ENCODE results near the gene HIPK2. TPM values are rescaled to one million over a fixed set of nuclear protein-coding genes. Genes with fewer than 3 reads are reported as not detected.

HIPK2 gene
- total and polyA plus RNA-seq, 2 experiments from 2014 or later = 18.2 to 22.9 TPM

- H4K20me1 ChIP-seq (ENCODE audit: insufficient read depth, poor library complexity, severe bottlenecking) = no peaks in the 10 kb centered on the region
- no peaks in the 10 kb centered on the region for H3K36me3 ChIP-seq (replicated peaks; ENCODE audit: insufficient read depth, low read depth)
- H3K4me2 ChIP-seq = no peak overlapping the region
- H3K9me2 ChIP-seq (replicated peaks; ENCODE audit: insufficient read depth) = no peaks in the 10 kb centered on the region
- no peak overlapping the region for H2AFZ ChIP-seq
- H3K4me1 ChIP-seq (ENCODE audit: insufficient read depth) = peaks cover 15% of the 10 kb centered on the region
- no peak overlapping the region for H3K27ac ChIP-seq
- H3K4me3 ChIP-seq = no peak overlapping the region
- no peaks in the 10 kb centered on the region for H3K27me3 ChIP-seq
- no peaks in the 10 kb centered on the region for H3K9me3 ChIP-seq (ENCODE audit: low read depth)
- no peak for DNase-seq (ENCODE audit: low spot score)
- TF ChIP-seq CTCF (IDR thresholded peaks at IDR 0.05; ENCODE audit: poor library complexity) (no peak), EZH2 (IDR thresholded peaks at IDR 0.05; ENCODE audit: borderline replicate concordance) (no peak), EZH2phosphoT487 (IDR thresholded peaks at IDR 0.05; ENCODE audit: low read depth, severe bottlenecking, unreplicated experiment) (no peak)
- WGBS (ENCODE audit: low lambda C conversion rate, missing lambda C conversion rate) = 80% methylated on average over 12 of the region's 12 CpGs
- H3K79me2 ChIP-seq = peaks cover 35% of the 10 kb centered on the region
These were observed 102.4 kb downstream of the HIPK2 start for GRCh38 chr7:139675127-139676125.

GRCh38 chr7:139674752-139675126 is 103.1 kb downstream of the HIPK2 start:
- peaks cover 8% of the 10 kb centered on the region for H3K4me1 ChIP-seq (ENCODE audit: insufficient read depth)
- TF ChIP-seq CTCF (IDR thresholded peaks at IDR 0.05; ENCODE audit: poor library complexity) (no peak), EZH2 (IDR thresholded peaks at IDR 0.05; ENCODE audit: borderline replicate concordance) (no peak), EZH2phosphoT487 (IDR thresholded peaks at IDR 0.05; ENCODE audit: low read depth, severe bottlenecking, unreplicated experiment) (no peak)

GRCh38 chr7:139674341-139674740 is 103.5 kb downstream of the HIPK2 start:
- Histone ChIP-seq H3K4me3 (no peak overlapping the region), H3K9me2 (replicated peaks; ENCODE audit: insufficient read depth) (no peaks in the 10 kb centered on the region), H3K27me3 (no peaks in the 10 kb centered on the region), H3K4me1 (ENCODE audit: insufficient read depth) (peaks cover 4% of the 10 kb centered on the region), H4K20me1 (ENCODE audit: insufficient read depth, poor library complexity, severe bottlenecking) (no peaks in the 10 kb centered on the region), H3K4me2 (no peak overlapping the region), H3K79me2 (peaks cover 43% of the 10 kb centered on the region), H3K9me3 (ENCODE audit: low read depth) (no peaks in the 10 kb centered on the region), H2AFZ (no peak overlapping the region), H3K36me3 (replicated peaks; ENCODE audit: insufficient read depth, low read depth) (no peaks in the 10 kb centered on the region), H3K27ac (no peak overlapping the region)
- DNase-seq (ENCODE audit: low spot score) = no peak
- WGBS (ENCODE audit: low lambda C conversion rate, missing lambda C conversion rate) = 87% methylated on average over 10 of the region's 10 CpGs
- TF ChIP-seq CTCF (IDR thresholded peaks at IDR 0.05; ENCODE audit: poor library complexity) (no peak), EZH2 (IDR thresholded peaks at IDR 0.05; ENCODE audit: borderline replicate concordance) (no peak), EZH2phosphoT487 (IDR thresholded peaks at IDR 0.05; ENCODE audit: low read depth, severe bottlenecking, unreplicated experiment) (no peak)

More at GRCh38 chr7:139674752-139675126, 103.1 kb downstream of the HIPK2 start:
- Histone ChIP-seq H3K9me2 (replicated peaks; ENCODE audit: insufficient read depth) (no peaks in the 10 kb centered on the region), H3K4me2 (no peak overlapping the region), H3K79me2 (peaks cover 42% of the 10 kb centered on the region), H2AFZ (no peak overlapping the region), H3K27me3 (no peaks in the 10 kb centered on the region), H3K36me3 (replicated peaks; ENCODE audit: insufficient read depth, low read depth) (no peaks in the 10 kb centered on the region), H3K9me3 (ENCODE audit: low read depth) (no peaks in the 10 kb centered on the region), H4K20me1 (ENCODE audit: insufficient read depth, poor library complexity, severe bottlenecking) (no peaks in the 10 kb centered on the region), H3K4me3 (no peak overlapping the region), H3K27ac (no peak overlapping the region)
- 73% methylated on average over 8 of the region's 8 CpGs for WGBS (ENCODE audit: low lambda C conversion rate, missing lambda C conversion rate)
- DNase-seq (ENCODE audit: low spot score) = no peak

Data from hepatocyte (in vitro differentiated cells).